ENCODE data around the gene EFCAB8.

The EFCAB8 gene

GRCh38 chr20:32963176-32963575, 104.5 kb downstream of the EFCAB8 start:
- DNase-seq: peak in 3 of 42 donors; percentile 7 to 16 (median 10)

GRCh38 chr20:32964575-32964974, 105.9 kb downstream of the EFCAB8 start:
- intact Hi-C loops (cut with DNase I): no loop called here

More at GRCh38 chr20:32963176-32963575, 104.5 kb downstream of the EFCAB8 start:
- intact Hi-C loops (cut with DNase I): no loop called here

GRCh38 chr20:32965115-32965514, 106.4 kb downstream of the EFCAB8 start:
- peak in 5 of 42 donors; percentile 1 to 32 (median 22) for DNase-seq
- intact Hi-C loops (cut with DNase I): no loop called here

More at GRCh38 chr20:32964575-32964974, 105.9 kb downstream of the EFCAB8 start:
- DNase-seq: peak in 8 of 42 donors; percentile 1 to 37 (median 19)

GRCh38 chr20:32965581-32966373, 107.1 kb downstream of the EFCAB8 start:
- peak in 17 of 42 donors; percentile 6 to 62 (median 40) for DNase-seq
- intact Hi-C loops (cut with DNase I): no loop called here

GRCh38 chr20:32966382-32966781, 107.7 kb downstream of the EFCAB8 start:
- intact Hi-C loops (cut with DNase I): no loop called here
- DNase-seq: peak in 8 of 42 donors; percentile 1 to 27 (median 7)

GRCh38 chr20:32966881-32967781, 108.4 kb downstream of the EFCAB8 start:
- peak in 15 of 42 donors; percentile 2 to 37 (median 15) for DNase-seq

GRCh38 chr20:32967961-32968457, 109.3 kb downstream of the EFCAB8 start:
- DNase-seq: peak in 14 of 42 donors; percentile 1 to 34 (median 13)
- intact Hi-C loops (cut with DNase I): no loop called here

More at GRCh38 chr20:32966881-32967781, 108.4 kb downstream of the EFCAB8 start:
- intact Hi-C loops (cut with DNase I): no loop called here

GRCh38 chr20:32968478-32969241, 109.9 kb downstream of the EFCAB8 start:
- intact Hi-C loops (cut with DNase I): no loop called here
- peak in 35 of 42 donors; percentile 35 to 83 (median 62) for DNase-seq

- peak in 13 of 42 donors; percentile 2 to 37 (median 18) for DNase-seq
- intact Hi-C loops (cut with DNase I): no loop called here
These were observed 110.8 kb downstream of the EFCAB8 start for GRCh38 chr20:32969356-32970114.

- intact Hi-C loops (cut with DNase I): no loop called here
- peak in 13 of 42 donors; percentile 2 to 35 (median 13) for DNase-seq
These were observed 111.6 kb downstream of the EFCAB8 start for GRCh38 chr20:32970115-32970972.

GRCh38 chr20:32970973-32971300, 112.2 kb downstream of the EFCAB8 start:
- intact Hi-C loops (cut with DNase I): no loop called here
- DNase-seq: peak in 9 of 42 donors; percentile 1 to 39 (median 11)

- intact Hi-C loops (cut with DNase I): no loop called here
- peak in 12 of 42 donors; percentile 7 to 51 (median 28) for DNase-seq
These were observed 113.0 kb downstream of the EFCAB8 start for GRCh38 chr20:32971703-32972161.

- DNase-seq: peak in 8 of 42 donors; percentile 6 to 43 (median 30)
These were observed 113.7 kb downstream of the EFCAB8 start for GRCh38 chr20:32972181-32973076.

GRCh38 chr20:32973077-32973717, 114.5 kb downstream of the EFCAB8 start:
- intact Hi-C loops (cut with DNase I): no loop called here
- DNase-seq: peak in 7 of 42 donors; percentile 3 to 36 (median 11)

More at GRCh38 chr20:32972181-32973076, 113.7 kb downstream of the EFCAB8 start:
- intact Hi-C loops (cut with DNase I): no loop called here

Data from head of caudate nucleus (tissue), 42 donors.